Activated CD4-positive, alpha-beta T cell treated with anti-CD3 and anti-CD28 coated beads, Interleukin-2, amount 50 U/mL, for 1 hour (primary cell): ENCODE data around the gene GGA1.
"Not testable (repeated sequence)": the region's sequence is repeated elsewhere in the genome, so short reads cannot be mapped to it uniquely, and the experiment has no call there.

Experiments used
- DNase-seq: peaks from one replicate; pipeline ENCODE4 v3.0.0-alpha.2; 2020

The GGA1 gene

GRCh38 chr22:37656583-37656982, 47.9 kb downstream of the GGA1 start:
- DNase-seq, result not testable (repeated sequence)

DNA sequence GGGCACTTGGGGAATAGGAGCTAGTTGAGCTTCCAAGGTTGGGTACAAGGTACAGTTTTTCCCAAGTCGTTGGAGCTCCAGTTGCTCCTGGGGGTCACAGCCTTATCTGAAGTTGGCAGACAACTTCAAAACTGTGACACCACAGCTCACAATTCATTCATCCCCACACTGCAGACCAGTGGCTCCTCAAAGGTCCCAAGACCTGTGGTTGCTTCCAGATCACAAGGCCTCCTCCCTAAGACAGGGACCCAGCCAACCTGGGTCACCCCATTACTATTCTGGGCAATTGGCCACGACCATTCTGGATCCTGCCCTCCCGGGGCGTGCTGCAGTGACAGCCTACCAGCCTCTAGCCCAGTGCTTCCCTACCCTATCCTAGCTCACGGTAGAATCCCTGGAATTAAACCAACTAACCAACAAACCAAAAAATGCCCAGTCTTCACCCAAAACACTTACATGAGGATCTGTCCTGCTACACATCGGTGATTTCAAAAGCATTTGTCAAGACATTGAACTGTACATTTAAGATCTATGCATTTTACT, 49.0 kb downstream of the GGA1 start:
- DNase-seq, result no peak

GRCh38 chr22:37658133-37659065, 49.8 kb downstream of the GGA1 start, which contains the start of gene PDXP:
Gene PDXP (plus strand): TSS chr22:37658723. CDS start chr22:37658783, 60 bp downstream.
- peak; percentile 98 for DNase-seq

GRCh38 chr22:37659066-37659896, 50.6 kb downstream of the GGA1 start:
- peak; percentile 12 for DNase-seq

DNA sequence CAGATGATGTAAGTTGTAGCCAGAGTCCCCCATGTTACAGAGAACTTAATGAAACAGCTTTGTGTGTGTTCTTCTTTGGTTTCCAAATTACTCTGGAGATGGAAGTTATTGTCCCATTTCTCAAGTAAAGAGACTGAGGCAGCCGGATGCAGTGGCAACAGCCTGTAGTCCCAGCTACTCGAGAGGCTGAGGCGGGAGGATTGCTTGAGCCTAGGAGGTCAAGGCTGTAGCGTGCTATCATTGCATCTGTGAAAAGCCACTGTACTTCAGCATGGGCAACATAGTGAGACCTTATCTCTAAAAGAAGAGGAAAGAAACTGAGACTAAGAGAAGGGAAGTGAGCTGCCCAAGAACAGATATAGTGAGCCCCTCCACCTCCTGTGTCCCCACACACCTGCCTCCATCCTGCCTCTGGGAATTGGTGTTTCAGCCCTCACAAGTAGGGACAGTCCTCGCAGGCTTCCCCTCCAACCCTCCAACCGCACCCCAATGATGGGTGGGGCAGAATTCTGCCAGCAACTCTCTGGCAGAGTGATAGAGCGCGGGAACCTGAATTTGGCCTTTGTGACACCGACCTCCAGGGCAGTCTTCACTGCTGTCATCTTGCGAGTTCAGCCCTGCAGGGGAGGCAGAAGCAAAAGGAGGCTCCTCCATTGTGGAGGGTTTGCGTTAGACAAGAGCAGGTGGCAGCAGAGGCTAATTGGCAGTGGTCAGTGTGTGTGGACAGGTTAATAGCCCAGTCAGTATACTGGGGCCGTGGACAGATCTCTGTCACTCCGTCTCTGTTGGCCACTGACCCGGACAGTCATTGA, 51.5 kb downstream of the GGA1 start:
- no peak for DNase-seq

DNA sequence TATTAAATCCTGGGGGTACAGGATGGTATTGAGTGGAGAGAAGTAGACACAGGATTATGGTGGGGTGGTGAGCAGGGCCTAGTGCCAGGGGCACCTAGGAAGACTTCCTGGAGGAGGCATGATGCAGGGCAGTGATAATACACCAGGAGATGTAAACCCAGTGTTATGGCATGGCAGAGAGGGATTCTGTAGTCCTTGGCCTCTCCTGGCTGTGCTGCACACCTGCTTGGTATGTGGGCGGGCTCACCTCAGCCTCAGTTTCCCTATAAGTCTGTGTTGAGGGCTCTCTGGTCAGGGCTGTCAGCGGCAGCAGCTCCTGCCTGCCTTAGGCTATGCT, 52.0 kb downstream of the GGA1 start:
- DNase-seq, result no peak

- no peak for DNase-seq
Measured at GRCh38 chr22:37661160-37661924, 52.7 kb downstream of the GGA1 start.

DNA sequence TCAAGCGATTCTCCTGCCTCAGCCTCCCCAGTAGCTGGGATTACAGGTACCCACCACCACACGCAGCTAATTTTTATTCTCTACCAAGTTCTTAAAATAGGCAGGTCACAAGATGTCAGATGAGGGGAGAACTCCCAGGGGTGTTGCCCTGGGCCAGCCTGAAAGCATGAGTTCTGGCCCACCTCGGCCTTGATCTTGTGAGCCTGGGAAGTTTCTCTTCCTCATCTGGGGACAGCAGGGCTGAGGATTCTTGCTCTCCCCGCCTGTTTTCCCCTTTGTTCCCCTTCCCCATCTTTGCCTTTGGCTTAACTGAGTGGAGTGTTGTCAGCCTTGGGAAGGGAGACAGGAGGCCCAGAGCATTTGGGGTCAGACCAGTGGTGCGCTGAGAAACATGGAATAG, 53.4 kb downstream of the GGA1 start:
- no peak for DNase-seq

DNA sequence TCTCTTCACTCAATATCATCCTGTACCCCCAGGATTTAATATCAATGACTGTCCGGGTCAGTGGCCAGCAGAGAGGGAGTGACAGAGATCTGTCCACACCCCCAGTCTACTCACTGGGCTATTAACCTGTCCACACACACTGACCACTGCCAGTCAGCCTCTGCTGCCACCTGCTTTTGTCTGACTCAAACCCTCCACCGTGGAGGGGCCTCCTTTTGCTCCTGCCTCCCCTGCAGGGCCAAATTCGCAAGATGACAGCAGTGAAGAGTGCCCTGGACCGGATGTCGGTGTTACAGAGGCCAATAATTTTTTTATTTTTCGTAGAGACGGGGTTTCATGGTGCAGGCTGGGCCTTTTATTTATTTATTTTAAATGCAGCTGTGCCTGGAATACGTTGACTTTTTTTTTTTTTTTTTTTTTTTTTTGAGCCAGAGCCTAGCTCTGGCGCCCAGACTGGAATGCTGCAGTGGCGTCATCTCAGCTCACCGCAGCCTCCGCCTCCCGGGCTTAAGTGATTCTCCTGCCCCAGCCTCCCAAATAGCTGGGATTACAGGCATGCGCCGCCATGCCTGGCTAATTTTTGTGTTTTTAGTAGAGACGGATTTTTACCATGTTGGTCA, 55.0 kb downstream of the GGA1 start:
- DNase-seq, result no peak

DNA sequence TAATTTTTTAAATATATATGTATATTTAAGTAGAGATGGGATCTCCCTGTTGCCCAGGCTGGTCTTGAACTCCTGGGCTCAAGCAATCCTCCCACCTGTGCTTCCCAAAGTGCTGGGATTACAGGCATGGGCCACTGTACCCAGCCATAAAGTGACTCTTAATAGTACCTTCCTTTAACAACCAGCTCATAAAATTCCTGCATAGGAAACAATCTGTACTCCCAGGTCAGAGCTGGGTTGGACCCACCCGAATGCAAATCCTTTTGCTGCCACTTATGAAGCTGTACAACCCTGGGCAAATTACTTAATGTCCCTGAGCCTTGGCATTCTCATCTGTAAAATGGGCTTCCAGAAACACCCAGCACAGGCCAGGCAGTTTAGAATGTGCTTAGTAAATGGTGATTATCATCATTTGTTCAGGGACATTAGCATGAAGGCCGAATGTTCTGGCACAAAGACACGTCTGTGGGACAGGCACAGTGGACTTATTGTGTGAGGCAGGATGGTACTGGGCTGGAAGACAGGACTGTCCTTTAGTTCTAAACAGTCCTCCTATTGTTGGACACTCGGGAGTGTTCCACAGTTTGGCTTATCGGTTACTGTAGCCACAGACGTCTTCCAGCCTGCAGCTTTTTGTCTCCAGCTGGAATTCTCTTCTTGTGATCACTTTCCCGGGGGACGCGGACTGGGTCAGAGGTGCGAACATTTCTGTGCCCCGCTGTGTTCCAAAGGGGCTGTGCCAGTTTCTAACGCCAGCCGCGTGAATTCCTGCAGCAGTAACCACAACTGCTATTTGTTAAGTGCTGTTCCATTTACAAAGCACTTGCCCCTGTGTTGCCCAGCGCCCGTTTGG, 55.8 kb downstream of the GGA1 start:
- DNase-seq, result no peak

DNA sequence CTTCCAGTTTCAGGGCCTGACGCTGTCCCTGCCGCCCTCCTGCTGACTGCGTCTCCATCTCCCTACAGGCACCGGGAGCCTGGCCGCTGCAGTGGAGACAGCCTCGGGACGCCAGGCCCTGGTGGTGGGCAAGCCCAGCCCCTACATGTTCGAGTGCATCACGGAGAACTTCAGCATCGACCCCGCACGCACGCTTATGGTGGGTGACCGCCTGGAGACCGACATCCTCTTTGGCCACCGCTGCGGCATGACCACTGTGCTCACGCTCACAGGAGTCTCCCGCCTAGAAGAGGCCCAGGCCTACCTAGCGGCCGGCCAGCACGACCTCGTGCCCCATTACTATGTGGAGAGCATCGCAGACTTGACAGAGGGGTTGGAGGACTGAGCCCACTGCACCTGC, 56.9 kb downstream of the GGA1 start:
- no peak for DNase-seq

GRCh38 chr22:37669586-37669985, 61.0 kb downstream of the GGA1 start:
- no peak for DNase-seq

- DNase-seq, result peak; percentile 29
Measured at GRCh38 chr22:37672206-37672919, 63.7 kb downstream of the GGA1 start.

DNA sequence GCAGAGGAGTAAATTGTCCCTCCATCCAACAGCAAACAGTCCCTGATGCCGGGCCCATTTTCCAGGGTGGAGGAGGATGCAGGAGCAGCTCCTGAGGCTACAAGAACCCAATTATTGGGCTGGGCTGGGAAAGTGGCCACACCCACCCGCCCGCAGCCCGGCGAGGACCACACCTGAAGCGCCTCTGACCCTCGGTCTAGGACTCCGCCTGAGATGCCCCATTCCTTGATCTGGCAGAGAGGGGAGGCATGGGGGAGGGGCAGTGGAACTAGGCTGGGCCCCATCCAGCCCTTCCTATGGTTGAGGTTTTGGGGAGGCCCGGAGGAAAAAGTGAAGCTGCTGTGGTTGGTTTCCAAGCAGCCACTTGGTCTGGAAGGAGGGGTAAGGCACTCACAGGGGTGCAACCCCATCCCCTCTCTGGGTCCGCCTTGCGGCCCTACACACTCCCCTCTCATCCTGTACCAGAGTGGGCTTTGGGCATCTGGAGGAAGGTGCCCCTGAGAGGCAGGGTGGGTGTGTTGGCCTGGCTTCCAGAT, 64.4 kb downstream of the GGA1 start:
- DNase-seq, result no peak

DNA sequence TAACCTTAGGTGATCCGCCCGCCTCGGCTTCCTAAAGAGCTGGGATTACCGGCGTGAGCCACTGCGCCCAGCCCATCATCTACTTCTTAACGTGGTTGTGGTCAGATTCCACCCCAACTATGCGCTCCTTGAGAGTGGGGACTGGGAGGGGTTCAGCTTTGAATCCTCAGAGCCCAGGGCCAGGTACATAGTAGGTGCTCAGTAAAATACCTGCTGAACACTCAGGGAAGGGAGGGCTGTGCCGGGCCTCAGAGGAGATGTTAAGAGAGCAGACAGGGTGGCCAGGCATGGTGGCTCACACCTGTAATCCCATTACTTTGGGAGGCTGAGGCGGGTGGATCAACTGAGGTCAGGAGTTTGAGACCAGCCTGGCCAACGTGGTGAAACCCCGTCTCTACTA, 65.6 kb downstream of the GGA1 start:
- DNase-seq, result no peak

GRCh38 chr22:37674951-37675929, 66.6 kb downstream of the GGA1 start, which contains the start of gene LGALS1:
Gene LGALS1 (plus strand): TSS chr22:37675636. CDS start chr22:37675703, 67 bp downstream.
- peak; percentile 58 for DNase-seq

DNA sequence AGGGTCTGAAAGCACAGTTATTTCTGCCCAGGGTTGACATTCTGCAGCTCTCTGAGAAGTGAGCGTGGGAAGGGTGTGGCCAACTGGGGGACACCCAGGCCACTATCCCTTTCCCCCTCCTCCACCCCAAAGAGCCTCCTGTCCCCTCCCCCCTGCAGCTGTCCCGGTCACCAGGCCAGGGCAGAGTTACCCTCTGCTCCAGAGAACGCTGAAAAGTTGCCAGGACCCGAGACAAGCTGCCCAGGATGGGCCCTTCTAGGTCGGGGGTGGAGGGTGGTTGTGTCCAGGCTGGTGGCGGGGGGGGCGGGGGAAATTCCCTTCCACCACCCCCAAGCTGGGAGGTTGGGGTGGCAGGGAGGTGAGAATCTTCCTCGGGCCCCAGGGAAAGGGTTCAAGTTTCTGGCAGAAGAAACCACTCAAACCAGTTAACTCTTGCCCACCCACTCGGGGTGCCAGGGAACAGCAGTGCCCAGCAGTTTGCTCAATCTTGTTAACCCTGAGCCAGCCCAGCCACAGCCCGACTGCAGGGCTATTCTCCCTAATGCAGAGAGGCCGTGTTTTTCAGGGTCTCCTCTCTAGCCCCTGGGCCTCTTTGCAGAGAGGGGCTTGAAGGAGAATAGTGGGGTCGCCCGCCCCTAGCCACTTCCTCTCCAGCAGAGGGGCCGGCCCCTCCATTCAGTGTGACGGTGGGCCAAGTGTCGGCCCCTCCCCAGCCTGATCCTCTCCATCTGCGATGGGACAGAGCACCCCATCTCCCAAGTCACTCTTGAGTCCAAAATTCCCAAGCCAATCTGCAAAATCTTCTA, 67.5 kb downstream of the GGA1 start:
- no peak for DNase-seq
